HG03521 (cell line): ENCODE results near the gene HCK.

ENCODE experiments used
- ATAC-seq: cut with Tn5 transposase; IDR thresholded peaks from one replicate; pipeline ENCODE4 v1.9.1; 2021; ENCODE audit warnings: mild to moderate bottlenecking, moderate library complexity; ENCODE audit not compliant: unreplicated experiment

HCK gene

DNA sequence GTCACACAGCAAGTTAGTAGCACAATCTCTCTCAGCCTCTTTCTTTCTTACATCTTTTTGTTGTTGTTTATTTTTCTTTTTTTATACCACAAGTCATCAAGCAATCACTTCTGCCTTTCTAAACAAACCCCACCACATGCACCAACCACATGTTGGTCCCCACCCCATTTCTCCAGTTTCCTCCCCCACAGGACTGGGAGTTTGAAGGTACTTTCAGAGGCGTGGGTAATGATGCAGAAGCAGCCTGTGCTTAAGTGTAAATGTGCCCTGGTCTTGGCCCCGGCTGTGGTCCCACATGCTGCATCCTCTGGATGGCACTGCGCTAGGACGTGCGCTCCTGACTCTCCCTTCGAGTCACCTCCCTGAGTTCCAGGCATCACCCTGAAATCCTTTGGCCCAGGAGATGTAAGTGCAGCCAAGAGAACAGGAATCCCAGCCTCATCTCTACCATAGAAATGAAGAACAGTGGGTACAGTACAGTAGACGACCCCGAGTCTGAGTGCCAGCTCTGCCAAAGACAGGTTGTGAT lies 5.7 kb downstream of the HCK start:
- no peak for ATAC-seq

DNA sequence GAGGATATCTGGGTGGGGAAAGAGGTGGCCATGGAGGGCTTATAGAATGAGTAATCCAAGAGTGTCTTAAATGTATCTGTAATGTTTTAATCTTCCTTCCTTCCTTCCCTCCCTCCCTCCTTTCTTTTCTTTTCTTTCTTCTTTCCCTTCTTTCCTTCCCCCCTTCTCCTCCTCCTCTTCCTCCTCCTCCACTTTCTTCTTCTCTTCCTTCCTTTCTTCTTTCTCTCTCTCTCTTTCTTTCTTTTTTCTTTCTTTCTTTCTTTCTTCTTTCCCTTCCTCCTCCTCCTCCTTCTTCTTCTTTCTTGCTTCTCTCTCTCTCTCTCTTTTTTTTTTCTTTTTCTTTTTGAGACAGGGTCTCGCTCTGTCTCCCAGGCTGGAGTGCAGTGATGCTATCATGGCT lies 7.1 kb downstream of the HCK start:
- no peak for ATAC-seq

DNA sequence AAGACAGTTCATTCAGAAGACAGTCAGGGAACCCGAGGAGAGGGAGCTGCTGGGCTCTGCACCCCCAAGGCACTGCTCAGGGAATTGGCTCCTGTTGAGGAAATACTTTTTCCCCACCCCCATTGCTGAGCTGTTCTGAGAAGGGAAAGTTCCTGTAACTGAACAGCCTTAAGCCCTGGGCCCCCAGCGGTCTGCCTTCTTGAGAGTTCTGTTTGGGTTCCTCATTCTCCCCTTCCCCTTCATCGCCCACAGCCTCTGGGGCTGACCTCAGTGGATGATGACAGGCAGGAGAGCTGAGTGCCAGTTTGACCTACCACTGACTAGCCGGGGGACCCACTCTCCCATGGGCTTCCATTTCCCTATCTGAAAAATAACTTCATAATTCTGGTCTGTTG lies 10.7 kb downstream of the HCK start:
- ATAC-seq = no peak

DNA sequence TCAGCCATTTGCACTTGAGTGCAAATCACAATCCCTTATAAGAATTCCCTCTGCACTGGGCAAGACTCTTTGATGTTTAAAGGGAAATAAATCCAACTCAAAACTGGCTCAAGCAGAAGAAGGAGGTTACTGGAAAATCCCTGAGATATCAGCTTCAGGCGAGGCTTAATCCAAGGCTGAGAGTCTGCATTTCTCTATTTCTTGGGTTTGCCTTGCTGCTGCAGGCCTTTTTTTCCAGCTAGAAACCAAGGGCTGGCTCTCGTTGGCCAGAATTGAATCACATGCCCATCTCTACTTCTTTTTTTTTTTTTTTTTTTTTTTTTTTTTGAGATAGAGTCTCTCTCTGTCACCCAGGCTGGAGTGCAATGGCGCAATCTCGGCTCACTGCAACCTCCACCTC lies 11.7 kb downstream of the HCK start:
- ATAC-seq = no peak

DNA sequence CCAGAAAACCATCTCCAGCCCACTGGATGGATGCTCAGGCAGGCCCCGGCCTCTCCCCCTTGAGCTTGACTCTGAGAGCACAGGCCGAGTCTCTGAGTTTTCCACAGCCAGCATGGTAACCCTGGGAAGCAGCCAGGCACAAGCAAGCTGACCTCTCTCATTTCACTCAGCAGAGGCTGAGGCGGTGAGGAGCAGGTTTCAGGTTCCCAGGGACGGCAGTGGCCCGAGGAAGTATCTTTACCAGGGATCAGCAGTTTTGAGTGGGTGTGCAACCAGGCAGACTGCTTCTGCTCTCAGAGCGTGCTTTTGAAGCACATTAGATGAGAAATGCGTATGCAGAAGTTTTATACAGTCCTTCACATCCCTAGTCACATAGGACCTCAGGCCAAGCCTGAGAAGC lies 12.6 kb downstream of the HCK start:
- no peak for ATAC-seq

DNA sequence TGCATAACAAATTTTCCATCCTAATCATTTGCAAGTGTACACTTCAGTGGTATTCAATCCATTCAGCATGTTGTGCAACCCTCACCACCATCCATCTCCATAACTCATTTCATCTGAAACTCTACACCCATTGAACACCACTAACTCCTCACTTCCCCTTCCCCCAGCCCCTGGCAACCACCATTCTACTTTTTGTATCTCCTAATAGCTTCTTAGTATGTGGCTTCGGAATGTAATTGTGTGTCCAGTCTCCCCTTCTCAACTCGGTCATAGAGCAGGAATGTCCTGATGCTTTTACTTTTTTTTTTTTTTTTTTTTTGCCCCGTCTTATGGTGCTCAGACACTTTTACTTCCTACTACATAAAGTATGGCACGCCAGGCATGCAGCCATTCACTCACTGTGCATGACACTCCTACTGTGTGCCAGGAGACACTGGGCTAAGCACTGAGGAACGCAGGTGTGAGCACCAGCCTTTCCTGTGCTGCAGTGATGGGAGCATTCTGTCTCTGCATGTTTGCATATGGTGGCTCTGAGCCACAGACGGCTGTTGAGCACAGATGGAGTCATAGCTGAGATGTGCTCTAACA lies 15.3 kb downstream of the HCK start:
- ATAC-seq = no peak

DNA sequence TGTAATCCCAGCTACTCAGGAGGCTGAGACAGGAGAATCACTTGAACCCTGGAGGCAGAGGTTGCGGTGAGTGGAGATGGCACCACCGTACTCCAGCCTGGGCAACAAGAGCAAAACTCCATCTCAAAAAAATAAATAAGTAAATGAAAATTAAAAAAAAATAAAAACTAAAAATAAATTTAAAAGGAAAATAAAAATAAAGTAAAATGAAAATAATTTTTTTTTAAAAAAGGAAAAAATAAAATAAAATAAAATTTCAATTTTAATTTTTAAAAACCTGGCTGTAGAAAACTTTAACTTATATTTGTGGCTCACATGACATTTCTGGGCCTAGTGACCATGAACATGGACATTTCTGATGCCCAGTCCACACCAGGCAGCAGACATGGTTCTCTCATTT lies 16.1 kb downstream of the HCK start:
- ATAC-seq = no peak

DNA sequence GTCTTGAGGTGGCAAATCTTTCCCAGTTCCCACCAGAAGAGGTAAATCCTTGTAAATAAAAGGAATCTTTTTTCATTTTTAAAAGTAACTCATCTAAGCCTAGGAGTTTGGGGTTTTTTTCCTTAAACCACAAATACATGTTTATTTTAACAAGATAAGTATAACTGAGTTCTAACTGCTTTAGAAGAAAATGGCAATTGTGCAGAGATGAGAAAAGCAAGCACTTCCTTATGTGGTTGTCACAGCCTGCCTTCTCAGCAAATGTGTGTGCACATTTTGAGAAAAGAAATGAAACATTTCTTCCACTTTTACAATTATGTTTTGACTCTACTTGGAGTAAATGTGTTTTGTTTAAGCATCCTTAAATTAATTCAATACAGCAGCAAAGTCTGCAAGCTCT lies 17.7 kb downstream of the HCK start:
- no peak for ATAC-seq

- no peak for ATAC-seq
Observed at GRCh38 chr20:32070282-32070681, 18.2 kb downstream of the HCK start.

DNA sequence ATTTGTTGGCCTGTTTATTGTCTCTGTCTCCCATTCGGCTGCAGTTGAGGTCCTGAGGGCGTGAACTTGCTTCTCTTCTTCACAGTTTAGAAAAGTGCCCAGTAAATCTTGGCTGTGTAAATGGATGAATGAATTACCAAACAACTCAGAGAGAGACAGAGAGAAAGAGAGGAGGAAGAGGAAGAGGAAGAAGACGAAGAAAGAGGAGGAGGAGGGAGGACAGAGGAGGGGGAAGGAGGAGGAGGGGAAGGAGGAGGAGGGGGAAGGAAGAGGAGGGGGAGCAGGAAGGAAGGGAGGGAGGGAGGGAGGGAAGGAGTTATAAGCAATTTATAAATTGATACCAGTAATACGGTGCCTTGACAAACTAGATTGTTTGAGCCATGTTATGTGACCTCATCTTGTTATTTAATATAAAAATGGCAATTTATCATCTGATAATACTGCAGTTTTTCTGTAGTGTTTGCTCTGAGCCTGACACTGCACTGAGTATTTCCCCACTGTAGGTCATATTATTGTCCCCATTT lies 18.7 kb downstream of the HCK start:
- ATAC-seq = no peak

DNA sequence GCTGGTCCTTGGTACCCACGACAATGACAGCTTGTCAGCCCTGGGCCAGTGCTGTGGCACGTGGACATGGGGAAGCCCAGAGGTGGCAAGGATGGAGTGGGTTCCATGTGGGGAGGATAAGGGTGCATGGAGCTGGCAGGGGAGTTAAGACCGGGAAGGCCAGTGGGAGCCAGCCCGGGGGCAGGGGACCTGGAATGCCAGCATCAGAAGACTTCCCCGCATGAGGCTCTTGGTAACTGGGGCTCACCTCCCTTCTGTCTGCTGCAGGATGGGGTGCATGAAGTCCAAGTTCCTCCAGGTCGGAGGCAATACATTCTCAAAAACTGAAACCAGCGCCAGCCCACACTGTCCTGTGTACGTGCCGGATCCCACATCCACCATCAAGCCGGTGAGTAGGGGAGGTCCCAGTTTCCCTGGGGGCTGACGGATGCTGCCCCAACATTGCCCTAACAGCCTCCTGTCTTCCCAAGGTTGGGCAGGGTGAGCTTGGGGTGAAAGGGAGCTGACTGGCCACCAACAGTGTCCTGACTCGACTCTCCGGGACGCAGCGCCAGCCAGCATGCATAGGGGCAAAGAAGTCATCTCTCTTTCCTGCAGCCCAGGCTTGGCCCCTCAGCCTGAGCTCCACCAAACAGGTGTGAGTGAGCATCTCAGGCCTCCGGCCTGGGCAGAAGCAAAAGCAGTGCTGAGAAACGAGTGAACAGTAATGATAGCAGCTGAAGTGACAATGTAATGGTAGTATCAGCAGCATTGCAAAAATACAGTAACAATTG lies 19.5 kb downstream of the HCK start:
- no peak for ATAC-seq

DNA sequence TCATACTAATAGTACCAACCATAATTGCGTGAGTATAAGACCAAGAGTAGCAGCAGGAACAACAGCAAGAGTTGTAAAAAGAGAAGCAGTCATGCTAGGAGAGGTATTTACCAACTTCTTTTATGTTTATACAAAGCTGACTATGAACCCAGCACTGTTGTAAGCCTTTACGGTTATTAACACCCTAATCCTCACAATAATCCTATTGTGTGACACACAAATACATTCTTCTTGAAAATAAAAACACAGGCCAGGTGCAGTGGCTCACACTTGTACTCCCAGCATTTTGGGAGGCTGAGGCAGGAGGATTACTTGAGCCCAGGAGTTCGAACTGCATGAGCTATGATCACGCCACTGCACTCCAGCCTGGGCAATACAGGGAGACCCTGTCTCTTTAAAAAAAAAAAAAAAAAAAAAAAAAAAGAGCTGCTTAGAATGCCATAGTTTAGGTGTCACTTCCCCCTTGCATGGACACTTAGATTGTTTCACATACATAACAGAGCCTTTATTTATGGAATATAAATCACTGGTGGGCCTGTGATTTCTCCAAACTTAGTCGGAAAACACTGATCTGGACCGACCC lies 20.2 kb downstream of the HCK start:
- ATAC-seq = no peak

DNA sequence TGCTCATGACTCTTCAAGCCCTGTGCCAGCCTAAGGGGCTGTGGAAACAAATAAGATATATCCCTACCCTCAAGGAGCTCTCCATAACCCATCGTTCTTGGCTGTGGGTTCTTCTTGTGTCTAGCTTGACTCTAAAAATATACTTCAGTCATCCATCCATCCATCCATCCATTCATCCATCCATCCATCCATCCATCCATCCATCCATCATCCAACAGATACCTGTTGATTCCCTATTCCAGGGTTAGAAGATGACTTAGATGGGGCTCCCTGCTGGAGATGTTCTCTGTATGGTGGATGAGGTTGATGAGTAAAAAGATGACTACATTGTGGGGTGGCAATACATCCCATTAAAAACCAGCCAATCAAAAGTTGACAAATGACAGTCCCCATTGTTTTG lies 23.5 kb downstream of the HCK start:
- no peak for ATAC-seq

DNA sequence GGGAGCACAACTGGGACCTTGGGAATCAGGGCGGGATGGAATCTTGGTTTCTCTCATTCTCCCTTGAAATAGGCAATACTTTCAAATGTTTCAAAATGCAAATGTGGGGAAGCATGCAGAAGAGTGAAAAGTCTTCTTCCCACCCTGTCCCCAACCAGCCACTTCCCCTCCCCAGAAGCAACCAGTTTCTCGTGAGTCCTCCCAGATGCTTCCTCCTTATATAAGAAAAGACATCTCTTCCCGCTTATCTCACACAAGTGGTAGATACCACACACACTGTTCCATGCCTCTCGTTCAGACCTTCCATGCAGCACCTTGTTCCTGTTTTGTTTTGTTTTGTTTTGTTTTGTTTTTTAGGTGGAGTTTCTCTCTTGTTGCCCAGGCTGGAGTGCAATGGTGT lies 25.1 kb downstream of the HCK start:
- ATAC-seq = no peak

DNA sequence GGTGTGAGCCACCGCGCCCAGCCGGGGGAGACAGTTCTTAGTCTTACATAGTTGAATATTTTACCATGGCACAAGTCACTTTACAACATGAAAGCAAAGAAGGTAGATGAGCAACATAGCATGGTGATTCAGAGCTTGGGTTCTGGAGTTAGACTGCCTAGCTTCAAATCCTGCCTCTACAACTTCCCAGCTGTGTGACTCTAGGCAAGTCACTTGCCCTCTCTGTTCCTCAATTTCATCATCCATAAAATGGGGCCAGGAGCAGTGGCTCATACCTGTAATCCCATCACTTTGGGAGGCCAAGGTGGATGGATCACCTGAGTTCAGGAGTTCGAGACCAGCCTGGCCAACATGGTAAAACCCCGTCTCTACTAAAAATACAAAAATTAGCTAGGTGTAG lies 26.3 kb downstream of the HCK start:
- no peak for ATAC-seq

- no peak for ATAC-seq
Observed at GRCh38 chr20:32078791-32079190, 26.7 kb downstream of the HCK start.

DNA sequence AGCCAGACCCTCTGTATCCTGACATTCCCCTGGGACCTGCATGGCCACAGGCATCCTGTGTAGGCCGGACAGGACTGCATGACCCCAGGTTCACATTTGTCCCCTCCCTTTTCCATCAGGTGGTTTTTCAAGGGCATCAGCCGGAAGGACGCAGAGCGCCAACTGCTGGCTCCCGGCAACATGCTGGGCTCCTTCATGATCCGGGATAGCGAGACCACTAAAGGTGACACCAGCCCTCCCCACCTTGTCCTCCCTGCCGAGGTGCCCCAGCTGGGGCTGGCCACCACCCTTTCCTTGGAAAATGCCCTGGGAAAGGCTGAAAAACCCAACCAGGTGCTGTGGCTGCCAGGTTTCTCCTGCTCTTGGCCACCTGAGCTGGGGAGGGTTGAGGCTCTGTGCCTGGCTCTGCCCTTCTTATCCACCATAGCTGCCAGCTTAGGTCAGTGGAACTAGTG lies 27.6 kb downstream of the HCK start:
- no peak for ATAC-seq

- no peak for ATAC-seq
Observed at GRCh38 chr20:32080783-32081182, 28.7 kb downstream of the HCK start.

GRCh38 chr20:32083469-32083868 lies 31.4 kb downstream of the HCK start:
- ATAC-seq = no peak

DNA sequence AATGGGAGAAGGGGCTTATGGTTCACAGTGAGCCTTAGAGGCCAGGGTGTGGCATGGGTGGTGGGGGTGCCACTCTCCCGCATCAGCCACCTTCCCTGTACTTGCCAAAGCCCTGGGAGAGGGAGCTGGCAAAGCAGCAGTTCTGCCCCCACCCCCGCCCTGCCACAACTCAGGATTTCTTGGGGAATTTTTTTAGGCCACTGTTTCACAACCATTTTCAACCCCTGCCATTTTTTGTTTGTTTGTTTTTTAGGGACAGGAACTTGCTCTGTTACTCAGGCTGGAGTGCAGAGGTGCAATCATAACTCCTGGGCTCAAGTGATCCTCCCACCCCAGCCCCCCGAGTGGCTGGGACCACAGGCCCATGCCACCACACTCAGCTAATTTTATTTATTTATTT lies 35.0 kb downstream of the HCK start:
- no peak for ATAC-seq

DNA sequence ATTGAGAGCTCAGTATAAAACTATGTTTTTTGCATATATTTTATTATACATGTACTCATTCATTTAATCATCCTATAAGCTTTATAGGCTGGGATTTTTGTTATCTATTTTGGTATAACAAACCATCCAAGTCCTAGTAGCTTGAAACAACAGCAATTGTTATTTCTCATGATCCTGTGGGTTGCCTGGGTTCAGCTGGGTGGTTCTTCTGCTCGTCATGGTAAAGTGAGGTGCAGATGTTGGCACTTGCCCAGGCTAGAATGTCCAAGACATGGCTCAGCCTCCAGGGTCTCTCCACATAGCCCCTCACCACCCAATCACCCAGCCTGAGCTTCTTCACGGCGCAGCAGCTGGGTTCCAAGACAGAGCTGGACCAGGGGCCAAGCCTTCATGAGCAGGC lies 36.7 kb downstream of the HCK start:
- no peak for ATAC-seq
